ENCODE results near the gene TOB1.

Gene TOB1

GRCh38 chr17:50890675-50891516 lies 24.7 kb upstream of the TOB1 start (continued):
- TF ChIP-seq, protein P1, sequence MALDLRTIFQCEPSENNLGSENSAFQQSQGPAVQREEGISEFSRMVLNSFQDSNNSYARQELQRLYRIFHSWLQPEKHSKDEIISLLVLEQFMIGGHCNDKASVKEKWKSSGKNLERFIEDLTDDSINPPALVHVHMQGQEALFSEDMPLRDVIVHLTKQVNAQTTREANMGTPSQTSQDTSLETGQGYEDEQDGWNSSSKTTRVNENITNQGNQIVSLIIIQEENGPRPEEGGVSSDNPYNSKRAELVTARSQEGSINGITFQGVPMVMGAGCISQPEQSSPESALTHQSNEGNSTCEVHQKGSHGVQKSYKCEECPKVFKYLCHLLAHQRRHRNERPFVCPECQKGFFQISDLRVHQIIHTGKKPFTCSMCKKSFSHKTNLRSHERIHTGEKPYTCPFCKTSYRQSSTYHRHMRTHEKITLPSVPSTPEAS (tag by site-specific recombination; IDR thresholded peaks at IDR 0.05), result no peak
- no peak for TF ChIP-seq WT1 (tag by site-specific recombination; IDR thresholded peaks at IDR 0.05)
- TF ChIP-seq ZNF324 (tag by site-specific recombination; IDR thresholded peaks at IDR 0.05), result no peak
- TF ChIP-seq ZNF19 (tag by site-specific recombination; IDR thresholded peaks at IDR 0.05; ENCODE audit: low read depth), result no peak
- TF ChIP-seq ZNF292 (tag by site-specific recombination; IDR thresholded peaks at IDR 0.05; ENCODE audit: borderline replicate concordance, low read depth), result no peak
- no peak for TF ChIP-seq ZSCAN18 (tag by site-specific recombination; IDR thresholded peaks at IDR 0.05)
- no peak for TF ChIP-seq YY1 (tag by site-specific recombination; IDR thresholded peaks at IDR 0.05)
- TF ChIP-seq PRDM2 (tag by site-specific recombination; IDR thresholded peaks at IDR 0.05; ENCODE audit: borderline replicate concordance), result no peak
- no peak for TF ChIP-seq ZIC2 (tag by site-specific recombination; IDR thresholded peaks at IDR 0.05)
- TF ChIP-seq ZSCAN23 (tag by site-specific recombination; IDR thresholded peaks at IDR 0.05), result no peak
- TF ChIP-seq REST (tag by site-specific recombination; IDR thresholded peaks at IDR 0.05), result no peak
- no peak for TF ChIP-seq ZSCAN16 (tag by site-specific recombination; IDR thresholded peaks at IDR 0.05)
- TF ChIP-seq ZNF140 (tag by site-specific recombination; IDR thresholded peaks at IDR 0.05), result no peak

Data from HEK293 (cell line).